Measurements from ENCODE around the gene RGS11. TPM values are rescaled to one million over a fixed set of nuclear protein-coding genes. Genes with fewer than 3 reads are reported as not detected.

Gene RGS11
- total and polyA plus RNA-seq, 12 donors = 1.9 to 36.4 (median 12.5) TPM

GRCh38 chr16:290681-291405 is 15.1 kb upstream of the RGS11 start:
- Histone ChIP-seq H3K36me3 (peaks cover 0 to 82% (median 17%) of the 10 kb centered on the region in 9 donors), H3K27ac (no peak overlapping the region), H3K27me3 (no peaks in the 10 kb centered on the region), H3K4me3 (no peak overlapping the region), H3K4me1 (no peaks in the 10 kb centered on the region), H3K9me3 (no peaks in the 10 kb centered on the region)
- intact Hi-C loops (cut with DNase I) = no loop called here
- no peak for DNase-seq
- no peak for TF ChIP-seq CTCF (IDR thresholded peaks at IDR 0.05)
- ATAC-seq = no peak
- 94 to 95% methylated on average over 50 of the region's 50 CpGs for WGBS, 2 donors

- intact Hi-C loops (cut with DNase I) = no loop called here
Observed at GRCh38 chr16:290015-290680, 14.4 kb upstream of the RGS11 start.

GRCh38 chr16:289395-289997 is 13.8 kb upstream of the RGS11 start:
- no peak for TF ChIP-seq CTCF (IDR thresholded peaks at IDR 0.05)
- Histone ChIP-seq H3K4me3 (no peak overlapping the region), H3K4me1 (no peaks in the 10 kb centered on the region), H3K27me3 (no peaks in the 10 kb centered on the region), H3K27ac (no peak overlapping the region), H3K9me3 (no peaks in the 10 kb centered on the region), H3K36me3 (peaks cover 0 to 77% (median 17%) of the 10 kb centered on the region in 9 donors)
- ATAC-seq = no peak
- WGBS, 2 donors = 94% methylated on average over 22 of the region's 22 CpGs
- DNase-seq = no peak
- intact Hi-C loops (cut with DNase I) = no loop called here

More at GRCh38 chr16:290015-290680, 14.4 kb upstream of the RGS11 start:
- 89 to 93% methylated on average over 25 of the region's 25 CpGs for WGBS, 2 donors
- Histone ChIP-seq H3K4me3 (no peak overlapping the region), H3K27ac (no peak overlapping the region), H3K27me3 (no peaks in the 10 kb centered on the region), H3K36me3 (peaks cover 0 to 77% (median 17%) of the 10 kb centered on the region in 9 donors), H3K4me1 (no peaks in the 10 kb centered on the region), H3K9me3 (no peaks in the 10 kb centered on the region)
- DNase-seq (no peak), ATAC-seq (no peak)
- no peak for TF ChIP-seq CTCF (IDR thresholded peaks at IDR 0.05)

GRCh38 chr16:287981-288920 is 12.5 kb upstream of the RGS11 start:
- WGBS, 2 donors = 94 to 95% methylated on average over 33 of the region's 33 CpGs
- no peaks in the 10 kb centered on the region for H3K27me3 ChIP-seq
- no peak for DNase-seq
- peaks cover 0 to 69% (median 17%) of the 10 kb centered on the region in 9 donors for H3K36me3 ChIP-seq
- no peaks in the 10 kb centered on the region for H3K4me1 ChIP-seq
- ATAC-seq = no peak
- H3K27ac ChIP-seq = no peak overlapping the region
- intact Hi-C loops (cut with DNase I) = no loop called here
- no peaks in the 10 kb centered on the region for H3K9me3 ChIP-seq
- no peak for TF ChIP-seq CTCF (IDR thresholded peaks at IDR 0.05)
- no peak overlapping the region for H3K4me3 ChIP-seq
